Activated CD8-positive, alpha-beta memory T cell treated with anti-CD3 and anti-CD28 coated beads for 36 hours (primary cell): ENCODE data around the gene SAMM50. TPM values are rescaled to one million over a fixed set of nuclear protein-coding genes. Genes with fewer than 3 reads are reported as not detected.
"Not testable (repeated sequence)": the region's sequence is repeated elsewhere in the genome, so short reads cannot be mapped to it uniquely, and the experiment has no call there.

ENCODE experiments used
- CTCF ChIA-PET: fragments of 350-600 bp; sonication (Branson Sonifier 250); formaldehyde crosslinking; loops from one replicate; lab custom pipeline; 2021; ENCODE audit warnings: antibody characterized with exemption; lab: Charles Lee
- POLR2A ChIA-PET: fragments of 350-600 bp; sonication (Branson Sonifier 250); formaldehyde crosslinking; loops from one replicate; lab custom pipeline; 2021; ENCODE audit warnings: antibody characterized with exemption; lab: Charles Lee
- total RNA-seq, 2 experiments: library from RNA; stranded (reverse); gene quantifications; one replicate each; pipeline ENCODE4 v1.2.3, GENCODE V29; 2021

The SAMM50 gene
- total RNA-seq, 2 experiments from 2014 or later: 56.1 to 57.6 TPM

GRCh38 chr22:43994416-43994815, 39.2 kb downstream of the SAMM50 start:
- ChIA-PET CTCF (interaction anchor here (0.6 to 2.0 kb wide), 6 partner anchors 9 to 727 kb away, joined by 3 to 8 read pairs (median 4); no protein-coding TSS in a partner anchor), POLR2A (interaction anchor here (1.4 kb wide), 1 partner anchor 40 kb away, joined by 3 read pairs; the partner anchor contains the start of gene SAMM50)

DNA sequence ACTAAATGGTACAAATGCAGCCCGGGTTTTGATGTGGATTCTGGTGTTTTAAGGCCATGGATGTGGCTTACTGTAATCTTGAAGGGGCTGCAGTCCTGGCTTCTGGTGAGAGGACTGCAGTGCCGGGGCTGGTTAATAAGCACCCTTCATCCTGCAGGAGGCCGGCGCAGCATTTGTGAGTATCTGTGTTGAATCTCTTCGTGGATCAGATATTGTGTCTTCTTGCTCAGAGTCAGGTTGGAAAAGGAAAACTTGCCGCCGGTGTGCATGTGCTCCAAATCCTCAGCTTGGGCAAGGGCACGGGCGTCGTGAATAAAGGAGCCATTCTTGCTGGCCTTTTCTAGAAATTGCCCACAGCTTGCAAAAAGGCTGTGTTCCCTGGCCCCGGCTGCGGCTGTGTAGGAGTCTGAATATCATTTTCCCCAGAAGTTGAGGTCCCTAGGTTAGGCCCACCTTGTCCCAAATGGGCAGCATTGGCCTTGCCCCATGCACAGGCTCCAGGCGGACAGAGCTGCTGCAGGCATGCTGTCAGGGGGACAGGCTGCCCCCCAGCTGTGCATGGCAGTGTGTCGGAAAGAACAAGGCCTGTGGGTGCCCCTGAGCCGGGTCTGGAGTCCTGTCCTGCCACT, 39.9 kb downstream of the SAMM50 start:
- ChIA-PET POLR2A (no interaction called here), CTCF (interaction anchor here (1.0 to 1.5 kb wide), 4 partner anchors 86 to 632 kb away, joined by 3 to 5 read pairs (median 4); no protein-coding TSS in a partner anchor)

- POLR2A ChIA-PET: no interaction called here
- CTCF ChIA-PET: interaction anchor here (1.3 to 1.7 kb wide), 4 partner anchors 88 to 631 kb away, joined by 3 to 6 read pairs (median 4); no protein-coding TSS in a partner anchor
These were observed 40.5 kb downstream of the SAMM50 start for GRCh38 chr22:43995798-43996169.

DNA sequence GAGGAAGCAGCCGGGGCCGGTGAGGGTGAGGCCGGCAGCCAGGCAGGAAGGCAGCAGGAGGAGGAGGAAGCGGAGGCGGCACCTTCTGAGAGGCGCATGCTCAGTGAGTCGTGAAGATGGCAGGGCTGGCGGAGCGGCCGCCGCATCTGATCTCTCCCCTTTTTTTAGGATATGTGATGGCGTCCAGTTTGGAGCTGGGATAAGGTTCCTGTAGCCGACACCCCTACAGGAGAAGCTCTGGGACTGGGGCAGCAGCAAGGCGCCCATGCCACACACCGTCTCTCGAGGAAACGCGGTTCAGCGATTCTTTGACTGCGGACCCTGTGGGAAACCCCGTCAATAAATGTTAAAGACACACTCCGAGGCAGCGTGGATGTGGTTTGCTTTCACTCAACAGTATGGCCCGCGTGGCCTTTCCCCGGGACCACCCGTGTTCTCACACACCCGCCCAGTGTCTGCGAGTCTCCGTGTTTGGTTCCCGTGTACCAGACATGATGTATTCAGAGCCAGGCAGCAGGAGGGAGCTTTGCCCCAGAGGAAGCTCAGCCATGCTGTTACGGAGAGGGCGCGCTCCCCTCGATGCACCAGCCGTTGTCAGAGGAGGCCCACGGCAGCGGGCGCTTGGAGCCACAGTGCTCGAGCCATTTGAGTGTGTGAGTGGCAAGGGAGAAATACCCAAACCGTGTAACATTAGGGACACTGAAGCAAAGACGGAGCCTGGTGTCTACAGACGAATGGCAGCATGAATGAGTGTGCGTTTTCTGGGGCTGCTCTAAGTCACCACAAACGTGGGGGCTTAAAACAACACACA, 41.1 kb downstream of the SAMM50 start:
- CTCF ChIA-PET: interaction anchor here (1.3 to 1.7 kb wide), 3 partner anchors 87 to 631 kb away, joined by 3 to 6 read pairs (median 5); no protein-coding TSS in a partner anchor
- POLR2A ChIA-PET: interaction anchor here (0.6 to 1.0 kb wide), 2 partner anchors 27 to 372 kb away, joined by 3 to 10 read pairs; no protein-coding TSS in a partner anchor

- CTCF ChIA-PET: interaction anchor here (1.5 to 1.7 kb wide), 2 partner anchors 89 to 630 kb away, joined by 3 to 6 read pairs; no protein-coding TSS in a partner anchor
These were observed 41.7 kb downstream of the SAMM50 start for GRCh38 chr22:43996981-43997265.

GRCh38 chr22:43998679-43999264, 43.5 kb downstream of the SAMM50 start:
- POLR2A ChIA-PET: no interaction called here
- CTCF ChIA-PET: interaction anchor here (0.6 kb wide), 1 partner anchor 60 kb away, joined by 3 read pairs; no protein-coding TSS in a partner anchor

More at GRCh38 chr22:43996981-43997265, 41.7 kb downstream of the SAMM50 start:
- POLR2A ChIA-PET: interaction anchor here (0.6 to 1.0 kb wide), 2 partner anchors 27 to 371 kb away, joined by 3 to 10 read pairs; no protein-coding TSS in a partner anchor

GRCh38 chr22:43999378-43999777, 44.1 kb downstream of the SAMM50 start:
- CTCF ChIA-PET: interaction anchor here (0.9 kb wide), 1 partner anchor 86 kb away, joined by 3 read pairs; no protein-coding TSS in a partner anchor
- POLR2A ChIA-PET: no interaction called here

DNA sequence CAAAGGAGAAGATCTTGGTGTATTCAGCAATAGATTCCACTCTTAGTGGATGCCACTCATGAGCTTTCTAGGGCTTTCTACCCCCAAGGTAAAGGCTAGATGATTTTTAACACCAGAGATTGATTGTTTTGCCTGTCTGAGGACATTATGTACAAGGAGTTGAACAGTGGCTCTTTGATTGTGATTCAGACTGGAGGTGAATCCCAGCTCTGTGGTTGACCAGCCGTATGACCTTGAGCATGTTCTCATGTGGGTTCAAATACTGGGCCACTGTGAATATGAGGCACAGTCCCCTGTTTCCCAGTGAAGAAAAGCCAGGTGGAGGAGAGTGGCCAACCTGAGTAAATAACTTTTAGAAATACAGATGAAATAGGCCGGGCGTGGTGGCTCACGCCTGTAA, 44.9 kb downstream of the SAMM50 start:
- ChIA-PET POLR2A (interaction anchor here (0.6 kb wide), 1 partner anchor 570 kb away, joined by 3 read pairs; no protein-coding TSS in a partner anchor), CTCF (interaction anchor here (0.9 kb wide), 1 partner anchor 86 kb away, joined by 3 read pairs; no protein-coding TSS in a partner anchor)

DNA sequence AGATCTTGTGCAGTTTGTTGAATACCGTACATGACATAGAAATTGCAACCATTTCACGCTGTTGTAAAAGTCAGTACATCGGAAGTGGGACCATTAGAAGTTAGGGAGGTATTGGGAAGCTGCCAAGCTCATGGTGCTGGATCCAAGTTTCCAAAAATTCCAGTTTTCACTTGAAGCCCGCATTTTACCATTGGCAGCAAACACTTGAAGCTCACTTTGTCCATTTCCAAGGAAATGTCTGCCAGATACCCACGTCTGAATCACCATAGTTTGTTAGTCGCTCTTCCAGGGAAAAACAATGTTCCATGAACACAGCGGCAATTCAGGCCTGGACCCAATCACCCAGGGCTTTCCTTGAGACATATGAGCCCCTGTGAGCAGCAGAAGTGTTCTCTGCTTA, 46.3 kb downstream of the SAMM50 start:
- ChIA-PET POLR2A (no interaction called here), CTCF (no interaction called here)

DNA sequence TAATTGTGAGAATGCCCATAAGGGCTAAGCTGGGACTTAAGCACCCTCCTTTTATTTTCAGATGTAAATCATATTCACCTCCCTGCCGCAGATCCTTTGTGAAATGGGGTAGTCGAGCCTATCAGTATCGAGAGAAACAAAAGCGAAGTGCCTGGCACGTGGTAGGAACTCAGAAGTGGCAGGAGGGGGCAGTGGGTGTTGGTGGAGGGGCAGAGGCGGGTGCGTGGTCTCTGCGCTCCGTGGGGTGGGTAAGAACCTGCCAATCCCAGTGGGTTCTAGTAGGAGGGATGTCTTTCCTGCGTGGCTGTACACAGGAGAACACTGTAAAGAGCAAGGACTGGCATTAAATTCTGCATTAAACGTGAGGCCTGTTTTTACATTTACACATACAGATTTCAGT, 47.1 kb downstream of the SAMM50 start:
- ChIA-PET CTCF (interaction anchor here (1.8 kb wide), 1 partner anchor 9 kb away, joined by 6 read pairs; no protein-coding TSS in a partner anchor), POLR2A (no interaction called here)

GRCh38 chr22:44002997-44003396, 47.8 kb downstream of the SAMM50 start:
- CTCF ChIA-PET: interaction anchor here (0.6 to 1.8 kb wide), 2 partner anchors 10 to 432 kb away, joined by 3 to 6 read pairs; no protein-coding TSS in a partner anchor
- POLR2A ChIA-PET: no interaction called here

DNA sequence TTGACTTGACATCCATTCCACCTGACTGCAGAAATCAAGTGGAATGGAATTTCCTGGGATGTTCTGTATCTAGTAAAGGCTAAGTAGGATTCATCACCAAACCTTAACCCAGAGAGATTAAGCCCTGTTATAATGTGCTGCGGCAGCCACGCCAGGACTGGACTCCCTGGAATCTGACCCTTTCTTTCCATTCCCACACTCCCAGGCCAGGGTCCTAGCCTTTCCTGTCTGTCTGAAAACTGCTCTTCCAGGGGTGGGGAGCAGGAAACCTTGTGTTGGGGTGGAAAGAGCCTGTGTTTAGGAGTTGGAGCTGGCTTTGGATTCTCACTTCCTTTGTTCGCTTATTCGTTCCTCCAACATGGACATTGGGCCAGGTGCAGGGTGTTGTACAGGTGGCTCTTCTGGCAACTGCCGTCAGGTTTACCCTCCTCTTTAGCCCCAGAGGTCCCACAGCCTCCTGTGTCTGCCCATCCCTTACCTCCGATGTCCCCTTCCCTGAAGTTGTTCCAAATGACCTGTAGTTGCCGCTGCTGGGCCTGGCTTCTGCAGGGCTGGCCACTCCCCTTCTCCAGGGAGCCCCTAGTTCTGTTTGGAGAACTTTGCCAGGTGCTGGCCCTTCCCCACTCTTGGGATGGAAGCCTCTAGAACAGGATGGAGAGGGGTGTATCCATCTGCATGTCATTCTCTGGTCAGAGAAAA, 48.3 kb downstream of the SAMM50 start:
- ChIA-PET POLR2A (no interaction called here), CTCF (interaction anchor here (0.6 to 1.8 kb wide), 2 partner anchors 10 to 431 kb away, joined by 3 to 6 read pairs; no protein-coding TSS in a partner anchor)

DNA sequence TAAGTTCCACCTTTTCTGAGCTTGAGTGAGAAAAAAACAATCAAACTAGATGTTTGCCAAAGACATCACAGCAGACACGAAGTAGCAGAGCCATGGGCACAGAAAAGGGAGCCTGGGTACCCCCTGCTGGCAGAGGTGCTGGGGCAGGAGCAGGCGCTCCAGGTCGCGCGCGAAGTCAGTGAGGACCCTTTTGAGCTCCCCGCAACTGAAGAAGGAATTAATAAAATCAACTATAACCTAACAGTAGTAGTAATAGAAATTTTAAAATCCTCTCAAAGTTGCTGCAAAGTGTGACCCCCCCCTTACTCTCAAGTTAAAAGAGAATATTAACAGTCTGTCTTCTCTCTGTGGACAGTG, 48.8 kb downstream of the SAMM50 start:
- POLR2A ChIA-PET: interaction anchor here (0.6 kb wide), 1 partner anchor 11 kb away, joined by 4 read pairs; no protein-coding TSS in a partner anchor
- CTCF ChIA-PET: interaction anchor here (1.8 kb wide), 1 partner anchor 11 kb away, joined by 6 read pairs; no protein-coding TSS in a partner anchor

DNA sequence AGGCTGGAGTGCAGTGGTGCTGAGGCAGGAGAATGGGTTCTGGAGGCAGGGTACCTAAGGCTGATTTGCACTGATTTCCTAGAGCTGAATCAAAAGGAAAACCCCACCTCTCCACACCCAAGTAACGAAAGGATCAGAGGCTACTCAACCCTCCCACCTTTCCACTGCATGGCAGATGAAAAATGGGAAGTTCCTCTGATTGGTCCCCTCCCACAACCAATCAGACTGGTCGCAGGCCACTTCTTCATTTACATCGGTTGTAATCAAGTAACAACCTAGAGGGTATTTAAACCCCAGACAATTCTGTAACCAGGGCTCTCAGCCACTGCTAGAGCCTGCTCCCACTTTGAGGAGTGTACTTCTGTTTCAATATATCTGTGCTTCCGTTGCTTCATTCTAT, 50.3 kb downstream of the SAMM50 start:
- POLR2A ChIA-PET: no interaction called here
- CTCF ChIA-PET: no interaction called here

DNA sequence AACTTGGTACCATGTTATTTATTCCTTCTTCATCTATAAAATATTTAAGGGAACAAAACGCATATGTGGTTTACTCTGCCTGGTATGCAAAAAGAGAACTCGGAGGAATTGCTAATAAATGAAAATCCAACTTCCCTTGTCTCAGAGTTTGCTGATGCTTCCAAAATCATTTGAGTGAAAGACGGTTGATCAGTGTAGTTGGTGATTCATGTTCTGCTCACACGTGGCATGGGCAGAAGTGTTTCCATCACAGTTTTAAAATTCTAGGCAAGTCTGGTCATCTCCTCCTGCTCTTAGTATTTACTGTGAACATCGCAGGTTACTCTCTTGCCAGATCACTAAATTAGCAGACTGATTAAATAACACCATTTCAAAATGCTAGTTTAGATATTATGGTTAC, 56.9 kb downstream of the SAMM50 start:
- CTCF ChIA-PET: no interaction called here

GRCh38 chr22:44012591-44012990, 57.3 kb downstream of the SAMM50 start:
- CTCF ChIA-PET: no interaction called here
- POLR2A ChIA-PET: no interaction called here

More for the DNA sequence above, 56.9 kb downstream of the SAMM50 start:
- POLR2A ChIA-PET: no interaction called here

- POLR2A ChIA-PET: no interaction called here
- CTCF ChIA-PET: interaction anchor here (0.6 to 1.0 kb wide), 2 partner anchors 21 to 97 kb away, joined by 3 read pairs; no protein-coding TSS in a partner anchor
These were observed 59.0 kb downstream of the SAMM50 start for GRCh38 chr22:44014241-44014640.

DNA sequence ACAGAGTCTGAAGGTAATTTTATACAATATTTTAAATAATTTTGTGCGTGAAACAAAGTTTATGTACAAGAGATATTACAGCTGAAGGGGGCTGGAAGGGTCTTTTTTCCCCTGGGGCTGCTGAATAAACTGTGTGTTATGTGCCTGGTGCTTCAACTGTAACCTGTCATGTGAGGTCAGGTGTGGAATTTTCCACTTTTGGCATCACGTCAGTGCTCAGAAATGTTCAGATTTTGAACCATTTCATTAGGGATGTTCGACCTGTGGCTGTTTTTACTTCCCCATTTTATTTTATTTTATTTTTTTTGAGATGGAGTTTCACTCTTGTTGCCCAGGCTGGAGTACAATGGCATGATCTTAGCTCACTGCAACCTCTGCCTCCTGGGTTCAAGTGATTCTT, 61.3 kb downstream of the SAMM50 start:
- POLR2A ChIA-PET, CTCF ChIA-PET: not testable (repeated sequence)
